GM18526 (cell line): Measurements from ENCODE around the gene RALGPS2.

Experiments
- POLR2A ChIP-seq: IDR thresholded peaks from 3 replicates; pipeline ENCODE4 v1.6.1; 2011; ENCODE audit not compliant: insufficient read length; ENCODE audit errors: extremely low read depth

Gene RALGPS2

DNA sequence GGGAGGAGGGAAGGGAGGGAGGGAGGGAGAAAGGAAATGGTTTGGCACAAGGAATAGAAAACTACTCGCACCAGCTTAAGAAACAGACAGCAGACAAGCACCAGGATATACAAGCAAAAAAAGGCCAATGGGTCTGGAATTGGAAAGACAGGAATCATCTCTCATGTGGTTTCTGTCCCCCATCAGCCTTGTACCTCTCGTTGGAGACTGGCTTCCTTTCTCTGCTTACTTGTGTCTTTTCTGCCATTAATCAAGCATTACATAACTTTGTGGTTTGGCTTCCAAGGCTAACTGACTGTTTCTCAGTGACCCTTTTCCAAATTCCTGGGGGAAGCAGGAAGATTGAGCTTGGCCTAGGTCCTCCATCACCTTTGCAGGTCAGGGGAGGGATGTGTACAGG lies 11.8 kb upstream of the RALGPS2 start:
- TF ChIP-seq POLR2A: no peak

DNA sequence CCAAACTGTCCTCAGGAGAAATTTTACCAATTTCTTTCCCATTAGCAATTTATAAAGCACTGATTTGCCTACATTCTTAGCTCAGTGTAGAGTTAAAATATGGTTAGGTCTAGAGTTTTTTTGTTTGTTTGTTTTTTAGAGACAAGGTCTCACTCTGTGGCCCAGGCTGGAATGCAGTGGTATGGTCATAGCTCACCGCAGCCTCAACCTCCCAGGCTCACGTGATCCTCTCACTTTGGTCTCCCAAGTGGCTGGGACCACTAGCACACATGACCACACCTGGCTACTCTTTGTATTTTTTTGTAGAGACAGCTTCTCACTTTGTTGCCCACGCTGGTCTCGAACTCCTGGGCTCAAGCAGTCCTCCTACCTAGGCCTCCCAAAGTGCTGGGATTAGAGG lies 10.6 kb upstream of the RALGPS2 start:
- no peak for TF ChIP-seq POLR2A

DNA sequence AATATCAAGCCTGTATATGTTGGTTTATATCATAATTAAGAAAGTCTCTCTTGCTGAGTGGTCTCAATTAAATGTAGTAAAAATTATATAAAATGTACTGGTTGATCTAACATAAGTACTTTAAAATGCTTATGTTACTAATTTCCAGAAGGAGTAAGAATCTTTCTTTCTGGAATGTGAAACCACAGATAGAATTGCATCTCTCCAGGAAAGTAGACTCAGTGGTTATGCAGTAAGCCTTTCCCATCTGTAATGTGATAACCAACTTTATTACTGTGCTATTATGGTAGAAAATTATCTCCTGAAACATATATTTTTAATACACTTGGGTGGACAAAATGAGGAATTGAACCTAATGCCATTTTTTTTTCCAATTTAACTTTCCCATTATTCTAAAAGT lies 8.9 kb upstream of the RALGPS2 start:
- no peak for TF ChIP-seq POLR2A

DNA sequence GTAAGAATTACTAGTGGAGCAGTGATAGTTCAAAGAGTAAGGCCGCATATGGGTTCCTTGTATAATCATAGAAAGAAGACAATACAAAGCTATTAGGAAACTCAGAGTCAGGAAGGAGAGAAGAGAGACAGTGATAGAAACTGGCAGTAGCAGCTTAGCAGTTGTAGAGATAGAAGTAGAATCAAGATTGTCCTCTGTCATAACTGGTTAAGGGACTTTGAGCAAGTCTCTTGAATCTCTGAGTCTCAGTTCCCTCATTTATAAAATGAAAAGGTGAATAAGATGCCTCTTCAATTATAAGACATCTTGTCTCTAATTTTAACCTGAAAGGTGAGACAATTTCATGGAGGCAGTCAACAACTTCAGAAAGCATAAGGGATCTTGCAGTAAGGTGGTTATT lies 6.5 kb upstream of the RALGPS2 start:
- TF ChIP-seq POLR2A: no peak

DNA sequence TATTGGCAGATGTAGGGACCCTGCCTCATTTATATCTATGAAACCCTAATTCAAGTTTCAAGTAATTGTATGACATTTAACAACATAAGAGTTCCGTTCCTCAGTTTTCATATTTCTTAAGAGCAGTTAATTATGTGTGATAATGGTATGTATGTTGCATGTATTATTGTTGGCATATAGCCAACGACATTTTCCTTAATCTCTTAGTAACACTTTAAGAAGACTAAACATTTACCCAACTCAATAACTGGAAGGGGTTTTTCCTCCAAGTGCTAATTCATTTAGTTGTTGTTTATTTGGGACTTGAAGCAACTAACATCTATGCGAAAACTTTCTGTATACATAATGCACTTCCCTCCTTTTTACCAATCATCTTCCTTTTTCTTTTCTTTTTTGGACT lies 1.5 kb upstream of the RALGPS2 start:
- no peak for TF ChIP-seq POLR2A

DNA sequence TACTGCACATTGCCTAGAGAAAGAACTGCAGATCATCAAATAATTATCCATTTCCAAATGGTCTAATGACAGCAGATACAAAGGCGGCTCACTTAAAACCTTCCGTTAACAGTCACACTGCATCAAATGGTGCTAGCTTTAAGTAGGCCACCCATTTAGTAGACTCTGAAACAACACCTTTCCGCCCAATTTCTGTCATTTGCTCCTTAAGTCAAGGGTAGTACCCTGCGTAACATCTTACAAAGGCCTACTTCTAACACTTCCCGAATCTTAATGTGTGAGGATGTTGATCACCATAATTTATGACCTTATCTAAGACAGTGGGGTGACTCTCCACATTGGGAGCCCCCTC lies 692 bp upstream of the RALGPS2 start:
- no peak for TF ChIP-seq POLR2A

DNA sequence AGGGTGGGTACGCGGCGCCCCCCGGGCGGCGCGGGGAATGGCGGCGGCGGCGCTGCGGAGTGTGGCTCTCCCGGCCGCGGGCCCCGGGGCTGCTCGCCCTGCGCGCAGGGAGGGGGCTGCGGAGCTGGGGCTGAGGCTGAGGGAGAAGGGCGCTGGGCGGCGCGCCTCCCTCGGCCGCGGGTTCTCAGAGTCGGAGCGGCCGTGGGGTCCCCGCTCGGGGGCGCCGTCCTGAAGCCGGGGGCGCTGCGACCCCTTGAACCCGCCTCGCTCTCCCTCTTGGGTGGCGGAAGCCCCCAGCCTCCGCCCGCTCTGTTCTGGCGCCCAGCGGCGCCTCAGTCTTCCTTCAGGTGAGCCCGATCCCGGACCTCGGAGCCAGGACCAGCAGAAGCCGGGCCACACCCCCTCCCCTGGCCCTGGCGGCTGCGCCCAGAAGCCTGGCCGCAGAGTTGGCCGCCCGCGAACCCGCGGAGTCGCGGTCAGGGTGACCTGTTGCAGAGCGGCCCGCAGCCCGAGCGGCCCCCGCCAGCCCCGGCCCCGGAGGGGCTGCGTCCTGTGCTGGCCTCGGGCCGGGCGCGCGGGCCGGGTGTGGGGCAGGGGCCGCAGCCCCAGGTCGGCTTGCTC lies 532 bp downstream of the RALGPS2 start:
- no peak for TF ChIP-seq POLR2A

DNA sequence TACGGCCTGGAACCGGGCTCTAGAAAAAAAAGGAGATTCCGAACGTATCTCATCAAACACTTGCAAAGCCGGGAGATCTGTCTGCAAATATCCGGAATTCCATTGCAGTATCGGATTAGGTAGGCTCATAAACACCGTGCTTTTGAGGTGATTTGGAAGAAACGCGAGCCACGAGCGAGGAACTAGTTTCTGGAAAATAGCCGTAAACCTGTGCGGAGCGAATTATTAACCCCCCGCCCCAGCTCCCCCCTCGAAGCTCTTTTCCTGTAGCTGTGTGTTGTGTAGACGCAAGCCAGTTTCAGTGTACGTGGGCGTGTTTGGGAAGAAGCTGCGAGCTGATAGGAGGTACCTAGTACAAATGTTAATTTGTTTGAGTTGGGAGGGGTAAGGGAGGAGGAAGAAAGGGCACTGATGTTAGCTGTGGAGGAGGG lies 1.1 kb downstream of the RALGPS2 start:
- TF ChIP-seq POLR2A: peak; percentile 36

DNA sequence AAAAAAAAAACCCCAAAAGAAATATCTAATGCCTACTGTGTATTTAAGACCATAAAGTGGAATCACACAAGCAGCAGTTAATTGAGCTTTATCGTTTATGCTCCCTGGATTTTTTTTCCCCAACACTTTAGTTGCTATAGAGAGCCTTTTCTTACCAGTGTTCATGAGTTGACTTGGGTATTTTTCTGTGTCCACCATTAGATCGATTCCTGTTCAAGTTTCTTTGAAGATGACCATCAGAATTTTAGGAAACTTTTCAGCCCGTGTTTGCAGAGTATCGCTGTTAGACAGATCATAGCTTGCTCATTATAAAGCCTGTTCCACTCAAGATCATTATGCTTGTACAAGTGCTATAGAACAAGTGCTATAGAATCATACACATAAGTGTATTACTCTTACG lies 1.5 kb downstream of the RALGPS2 start:
- TF ChIP-seq POLR2A: no peak

DNA sequence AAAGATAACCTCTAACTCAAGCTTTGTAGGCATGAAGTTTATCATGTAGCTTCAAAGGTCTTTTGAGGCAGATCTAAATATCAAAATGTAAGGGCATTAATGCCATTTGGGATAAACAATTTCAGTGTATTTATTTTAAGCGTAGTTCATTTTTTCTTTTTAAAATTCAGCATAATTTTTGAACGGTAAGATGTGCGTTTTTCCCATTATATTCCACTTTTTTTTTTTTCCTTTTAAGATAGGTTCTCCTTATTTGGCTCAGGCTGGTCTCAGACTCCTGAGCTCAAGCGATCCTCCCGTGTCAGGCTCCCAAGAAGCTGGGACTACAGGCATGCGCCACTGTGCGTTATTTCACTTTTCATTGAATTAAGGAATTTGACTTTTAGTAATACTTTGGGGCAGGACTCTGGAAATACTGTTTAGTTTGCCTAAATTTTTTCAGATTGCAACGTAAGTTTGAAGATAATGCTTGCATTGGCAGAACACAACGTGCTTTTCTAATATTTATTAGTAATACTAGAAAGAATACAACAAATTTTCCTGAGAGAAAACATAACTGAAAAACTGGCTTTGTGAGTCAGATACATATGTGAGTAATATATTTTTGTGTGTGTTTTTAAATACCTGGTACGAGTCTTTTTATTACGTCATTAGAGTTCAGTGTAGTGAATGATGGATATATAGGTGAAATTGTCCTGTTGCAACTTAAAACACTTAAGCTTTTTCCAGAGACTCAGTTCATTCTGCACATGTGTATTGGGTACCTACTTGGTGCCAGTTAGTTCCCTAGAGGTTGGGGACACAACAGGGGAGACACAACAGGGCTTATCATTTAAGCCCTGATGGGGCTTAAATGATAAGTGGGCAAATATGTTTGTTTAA lies 2.2 kb downstream of the RALGPS2 start:
- no peak for TF ChIP-seq POLR2A

DNA sequence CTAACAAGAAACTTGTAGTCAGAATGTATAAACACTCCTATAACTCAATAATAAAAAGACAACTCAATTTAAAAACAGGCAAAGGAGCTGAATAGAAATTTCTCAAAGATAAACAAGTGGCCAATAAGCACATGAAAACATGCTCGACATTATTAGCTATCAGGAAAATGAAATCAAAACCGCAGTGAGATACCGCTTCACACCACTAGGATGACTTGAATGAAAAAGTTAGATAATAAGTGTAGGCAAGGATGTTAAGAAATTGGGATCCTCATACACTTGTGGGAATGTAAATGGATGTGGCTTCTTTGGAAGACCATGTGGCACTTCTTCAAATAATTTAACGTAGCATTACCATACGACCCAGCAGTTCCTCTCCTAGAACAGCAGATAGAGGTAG lies 8.9 kb downstream of the RALGPS2 start:
- no peak for TF ChIP-seq POLR2A

DNA sequence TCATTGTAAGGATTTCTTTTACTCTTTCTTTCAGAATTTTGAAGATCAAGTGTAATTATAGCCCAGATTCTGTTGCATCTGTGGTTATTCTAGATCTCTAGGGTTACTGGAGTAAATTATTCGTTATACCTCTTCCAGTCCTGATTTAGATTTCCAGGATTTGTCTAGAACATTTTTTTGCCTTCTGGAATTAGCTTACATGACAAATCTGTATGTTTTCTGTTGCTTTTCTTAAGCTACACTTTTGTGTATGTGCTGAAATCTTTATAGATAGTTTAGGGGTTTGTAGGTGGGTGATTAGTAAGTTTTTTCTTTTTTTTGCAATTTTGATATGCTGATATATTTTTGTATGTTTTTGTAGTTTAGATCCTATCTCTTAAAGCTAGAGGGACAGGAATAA lies 13.7 kb downstream of the RALGPS2 start:
- no peak for TF ChIP-seq POLR2A

DNA sequence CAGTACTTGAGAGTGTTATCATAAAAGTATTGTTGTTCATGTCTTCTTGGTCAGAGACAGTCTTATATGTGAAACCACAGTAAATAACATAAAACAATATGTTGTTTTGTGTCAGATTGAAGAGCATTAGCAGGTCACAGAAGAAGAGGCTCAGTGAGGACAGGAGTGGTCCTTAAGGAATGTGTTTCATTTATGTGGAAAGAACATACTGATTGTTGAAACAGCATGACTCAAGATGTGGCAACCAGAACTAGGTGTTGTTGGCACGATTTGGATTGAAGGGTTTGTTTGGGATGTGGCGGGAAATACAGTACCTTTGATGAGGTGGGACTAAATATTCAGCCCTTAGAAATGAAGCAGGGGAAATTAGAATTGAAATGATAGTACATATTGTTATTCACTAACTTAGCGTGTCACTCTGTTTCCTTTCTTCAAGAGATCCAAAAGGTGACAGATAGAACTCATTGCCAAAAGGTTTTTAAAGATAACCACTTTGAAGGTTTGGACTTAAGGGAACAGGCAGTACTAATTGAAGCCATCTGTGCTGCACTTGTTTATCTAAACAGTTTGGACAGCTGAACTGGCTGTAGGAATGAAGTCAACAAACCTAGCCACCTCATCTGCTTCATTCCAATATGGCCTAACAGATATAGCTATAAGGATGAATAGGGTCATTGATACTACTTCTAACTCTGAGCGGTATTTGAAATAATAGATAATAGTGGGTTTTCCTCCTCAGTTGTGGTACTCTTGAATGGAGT lies 14.4 kb downstream of the RALGPS2 start:
- TF ChIP-seq POLR2A: no peak

DNA sequence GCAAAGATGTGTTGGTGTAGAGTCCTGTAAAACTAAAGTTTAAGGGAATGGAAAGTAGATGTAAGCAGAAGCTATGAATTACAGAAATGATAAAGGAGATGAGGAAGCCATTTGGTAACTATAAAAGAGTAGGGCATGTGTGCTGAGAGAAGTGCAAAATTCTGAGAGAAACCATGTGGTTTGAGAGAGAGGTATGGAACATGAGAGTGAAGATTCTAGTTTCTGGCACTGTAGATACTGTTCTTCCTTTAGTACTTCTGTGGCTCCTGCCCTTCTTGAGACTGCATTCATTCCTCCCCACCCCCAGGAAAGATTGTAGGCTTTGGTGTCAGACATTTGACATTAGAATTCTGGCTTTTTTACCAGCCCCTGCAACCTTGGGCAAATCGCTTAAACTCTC lies 15.4 kb downstream of the RALGPS2 start:
- TF ChIP-seq POLR2A: no peak

DNA sequence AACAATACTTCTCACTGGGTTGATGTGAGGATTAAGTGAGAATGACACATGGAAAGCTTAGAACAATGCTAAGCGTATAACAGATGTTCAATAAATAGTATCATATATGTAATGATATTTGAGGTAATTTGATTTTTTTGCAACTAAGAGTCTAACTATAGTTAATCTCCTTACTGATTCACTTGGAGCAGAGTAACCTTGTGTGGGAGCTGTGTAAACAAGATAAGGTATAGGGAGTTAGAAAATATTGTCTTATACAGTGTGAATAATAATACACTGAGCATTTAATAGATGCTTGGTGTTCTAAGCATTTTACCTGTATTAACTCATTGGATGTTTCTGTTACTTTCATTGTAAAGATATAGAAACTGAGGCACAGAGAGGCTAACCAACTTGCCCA lies 15.9 kb downstream of the RALGPS2 start:
- no peak for TF ChIP-seq POLR2A

DNA sequence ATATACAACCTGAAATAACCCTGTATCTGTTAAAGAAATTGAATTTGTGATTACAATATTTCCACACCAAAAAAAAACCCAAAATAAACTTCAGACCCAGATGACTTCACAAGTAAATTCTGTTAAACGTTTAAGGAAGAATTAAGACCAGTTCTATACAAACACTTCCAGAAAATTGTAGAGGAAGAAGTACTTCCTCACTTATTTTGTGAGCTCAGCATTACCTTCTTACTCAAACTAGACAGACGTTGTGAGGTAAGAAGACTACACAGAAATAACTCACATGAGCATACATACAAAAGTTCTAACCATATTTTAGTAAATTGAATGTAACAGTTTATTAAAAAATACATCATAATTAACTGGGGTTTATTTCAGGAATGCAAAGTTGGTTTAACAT lies 18.8 kb downstream of the RALGPS2 start:
- TF ChIP-seq POLR2A: no peak
